NCI-H187 (cell line): ENCODE data around the gene ZNF326.
"Not testable (repeated sequence)": the region's sequence is repeated elsewhere in the genome, so short reads cannot be mapped to it uniquely, and the experiment has no call there.

Source experiments
- DNase-seq, 2 experiments: peaks; one replicate each; lab custom pipeline; 2025; lab: John Stamatoyannopoulos, UW

The ZNF326 gene

GRCh38 chr1:89971600-89971999 lies 23.3 kb upstream of the ZNF326 start:
- DNase-seq: no peak

- DNase-seq: no peak
Observed at GRCh38 chr1:89972024-89972423, 22.9 kb upstream of the ZNF326 start.

- no peak for DNase-seq
Observed at GRCh38 chr1:89973471-89974127, 21.3 kb upstream of the ZNF326 start.

- DNase-seq: no peak
Observed at GRCh38 chr1:89974256-89974655, 20.7 kb upstream of the ZNF326 start.

GRCh38 chr1:89974696-89975470 lies 20.0 kb upstream of the ZNF326 start:
- no peak for DNase-seq

GRCh38 chr1:89975540-89976125 lies 19.3 kb upstream of the ZNF326 start:
- DNase-seq: no peak

GRCh38 chr1:89978755-89979154 lies 16.2 kb upstream of the ZNF326 start:
- DNase-seq: no peak

- no peak for DNase-seq
Observed at GRCh38 chr1:89980605-89981004, 14.3 kb upstream of the ZNF326 start.

GRCh38 chr1:89982846-89983245 lies 12.1 kb upstream of the ZNF326 start:
- DNase-seq: not testable (repeated sequence)

- DNase-seq: not testable (repeated sequence)
Observed at GRCh38 chr1:89984564-89985116, 10.3 kb upstream of the ZNF326 start.

GRCh38 chr1:89986020-89986419 lies 8.9 kb upstream of the ZNF326 start:
- DNase-seq: no peak

GRCh38 chr1:89987159-89987819 lies 7.6 kb upstream of the ZNF326 start:
- DNase-seq: peak; percentile 10 to 46

- no peak for DNase-seq
Observed at GRCh38 chr1:89989099-89989498, 5.8 kb upstream of the ZNF326 start.

- peak; percentile 23 to 35 for DNase-seq
Observed at GRCh38 chr1:89989799-89990198, 5.1 kb upstream of the ZNF326 start.

GRCh38 chr1:89990976-89991831 lies 3.7 kb upstream of the ZNF326 start:
- no peak for DNase-seq

- DNase-seq: no peak
Observed at GRCh38 chr1:89993541-89993940, 1.4 kb upstream of the ZNF326 start.

- DNase-seq: no peak
Observed at GRCh38 chr1:89994231-89994804, 592 bp upstream of the ZNF326 start.

- no peak for DNase-seq
Observed at GRCh38 chr1:89995598-89996449, 914 bp downstream of the ZNF326 start.

GRCh38 chr1:89996450-89997110 lies 1.7 kb downstream of the ZNF326 start:
- no peak for DNase-seq
